DMS 273 (cell line): ENCODE results near the gene APOBEC2.

Experiments used
- DNase-seq: peaks from one replicate; lab custom pipeline; 2025; ENCODE audit not compliant: unreplicated experiment; lab: John Stamatoyannopoulos, UW

The APOBEC2 gene

DNA sequence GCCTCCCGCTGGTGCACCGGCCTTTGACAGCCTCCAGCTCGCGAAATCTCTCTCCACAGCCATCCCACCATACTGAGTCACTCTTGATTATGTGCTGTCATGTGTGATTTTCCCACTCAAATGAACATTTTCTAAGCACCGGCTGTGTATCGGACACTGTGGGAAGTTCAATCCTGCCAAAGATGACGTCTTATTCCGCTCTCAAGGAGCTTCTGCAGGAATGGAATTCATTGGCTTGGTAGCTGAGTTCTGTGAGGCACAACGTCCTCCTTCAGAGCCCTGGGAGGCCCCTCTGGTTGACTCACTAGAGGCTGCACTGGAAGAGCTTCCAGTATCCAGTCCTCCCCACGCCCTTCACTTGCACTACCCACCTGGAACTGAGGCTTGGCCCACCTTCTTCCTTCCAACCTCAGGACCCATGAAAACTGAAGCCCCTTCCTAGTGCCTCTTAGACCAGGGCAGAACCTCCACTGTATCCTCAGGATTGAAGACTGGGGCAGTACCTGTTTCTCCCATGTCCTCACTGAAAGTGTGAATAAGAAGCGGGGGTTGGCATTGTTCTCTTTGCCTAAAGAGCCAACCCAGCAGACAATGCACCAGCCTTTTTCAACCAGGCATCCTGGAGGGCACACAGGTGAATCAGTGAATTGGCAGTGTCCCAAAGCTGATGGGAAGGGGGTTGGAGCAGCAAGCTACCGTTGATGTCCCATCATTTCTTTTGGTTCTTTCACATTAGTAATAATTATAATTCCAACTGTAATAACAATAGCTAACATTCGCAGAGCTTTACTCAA lies 15.7 kb upstream of the APOBEC2 start:
- DNase-seq = no peak

DNA sequence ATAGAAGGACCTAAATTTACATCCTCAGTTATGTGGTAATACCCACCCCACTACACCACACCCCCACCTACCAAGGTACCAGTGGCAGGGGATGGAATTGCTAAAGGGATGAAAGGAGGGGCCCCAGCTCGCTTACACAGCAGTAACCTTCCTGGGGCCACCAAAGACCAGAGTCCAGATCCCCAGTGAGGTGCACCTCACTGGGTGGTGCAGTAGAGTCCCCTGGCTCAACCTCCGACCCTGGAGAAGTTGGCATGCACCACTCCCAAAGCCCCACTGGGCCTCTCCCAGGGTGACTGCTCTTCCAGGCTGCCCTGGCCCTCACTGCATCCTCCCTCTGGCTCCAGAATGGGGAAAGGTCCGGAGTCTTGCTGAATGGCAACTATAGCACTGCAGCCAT lies 14.8 kb upstream of the APOBEC2 start:
- DNase-seq = no peak

DNA sequence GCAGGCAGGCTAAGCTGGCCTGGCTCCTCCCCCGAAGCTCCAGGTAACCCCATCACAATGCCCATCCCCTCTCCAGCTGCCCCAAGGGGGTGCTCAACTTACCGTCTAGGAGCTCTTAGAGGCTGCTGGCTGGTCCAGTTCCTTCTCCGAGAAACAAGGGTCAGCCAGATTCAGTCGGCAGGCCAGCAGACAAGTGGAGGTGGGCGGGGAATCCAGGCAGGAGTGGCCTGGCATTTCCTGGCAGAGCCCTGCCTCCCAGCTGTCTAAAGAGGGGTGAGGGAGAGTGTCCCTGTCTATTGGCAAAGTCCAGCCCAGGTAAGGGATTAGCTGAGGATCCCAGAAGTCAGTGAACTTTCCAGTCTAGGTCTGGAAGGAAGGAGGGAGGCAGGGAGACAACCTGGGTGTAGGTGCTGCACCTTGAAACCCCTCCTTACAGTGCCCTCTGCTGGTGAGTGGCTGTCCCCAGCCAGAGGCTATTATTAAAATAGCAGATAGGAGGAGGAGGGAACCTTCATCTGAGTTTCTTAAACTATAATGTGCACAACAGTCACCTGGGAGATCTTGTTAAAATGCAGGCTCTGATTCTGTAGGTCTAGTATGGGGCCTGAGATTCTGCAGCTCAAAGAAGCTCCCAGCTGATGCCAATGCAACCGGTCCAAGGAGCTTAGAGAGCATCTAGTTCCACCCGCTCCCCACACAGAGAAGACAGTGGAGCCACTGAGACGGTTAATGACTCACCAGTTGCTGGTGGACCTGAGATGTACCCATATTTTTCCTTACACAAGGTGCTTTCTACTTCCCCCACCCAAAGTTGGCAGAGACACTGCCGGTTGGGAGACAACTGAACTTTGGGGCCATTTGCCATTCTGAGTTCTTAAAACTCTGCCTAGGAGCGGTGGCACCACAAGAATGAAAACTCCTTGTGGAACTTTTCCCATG lies 13.7 kb upstream of the APOBEC2 start, which contains the start of gene UNC5CL:
TSS of gene UNC5CL (minus strand) at position 162 of the 939 bp plus-strand sequence. CDS start 4,147 bp downstream, outside the sequence.
- DNase-seq = peak; percentile 61

DNA sequence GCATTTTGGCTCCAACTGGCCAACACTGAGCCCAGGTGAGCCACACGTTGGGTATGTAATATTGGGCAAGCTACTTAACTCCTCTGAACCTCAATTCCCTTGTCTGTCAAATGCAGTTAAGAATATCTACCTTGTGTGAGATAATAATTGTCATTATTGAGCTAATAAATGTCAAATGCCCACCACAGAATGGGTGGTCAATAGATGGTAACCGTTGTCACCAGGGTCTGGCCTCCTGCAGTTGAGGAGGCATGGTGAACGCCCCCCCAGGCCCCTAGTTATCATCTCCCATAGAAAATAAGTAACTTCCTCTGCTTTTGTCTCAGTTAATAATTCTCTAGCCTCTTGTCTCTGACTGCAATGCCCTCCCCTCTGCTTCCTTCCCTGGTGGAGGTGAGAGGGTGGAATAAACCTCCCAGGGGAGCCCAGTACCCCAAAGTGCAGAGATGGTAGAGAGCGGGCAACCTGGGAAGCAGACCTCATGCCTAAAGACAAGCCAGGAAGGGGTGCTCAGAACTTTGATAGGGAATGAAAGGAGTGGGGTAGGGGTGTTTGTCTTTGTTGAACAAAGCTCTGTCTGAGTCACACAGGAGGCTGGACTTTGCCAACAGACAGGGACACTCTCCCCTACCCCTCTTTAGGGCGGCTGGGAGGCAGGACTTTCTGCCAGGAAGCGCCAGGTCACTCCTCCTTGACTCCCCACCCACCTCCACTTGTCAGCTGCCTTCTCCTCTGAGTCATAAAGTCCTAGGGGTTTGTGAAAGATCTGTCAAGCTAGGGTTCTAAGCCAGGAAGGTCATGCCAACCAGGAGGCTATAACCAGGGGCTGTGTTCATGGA lies 12.7 kb upstream of the APOBEC2 start:
- no peak for DNase-seq

DNA sequence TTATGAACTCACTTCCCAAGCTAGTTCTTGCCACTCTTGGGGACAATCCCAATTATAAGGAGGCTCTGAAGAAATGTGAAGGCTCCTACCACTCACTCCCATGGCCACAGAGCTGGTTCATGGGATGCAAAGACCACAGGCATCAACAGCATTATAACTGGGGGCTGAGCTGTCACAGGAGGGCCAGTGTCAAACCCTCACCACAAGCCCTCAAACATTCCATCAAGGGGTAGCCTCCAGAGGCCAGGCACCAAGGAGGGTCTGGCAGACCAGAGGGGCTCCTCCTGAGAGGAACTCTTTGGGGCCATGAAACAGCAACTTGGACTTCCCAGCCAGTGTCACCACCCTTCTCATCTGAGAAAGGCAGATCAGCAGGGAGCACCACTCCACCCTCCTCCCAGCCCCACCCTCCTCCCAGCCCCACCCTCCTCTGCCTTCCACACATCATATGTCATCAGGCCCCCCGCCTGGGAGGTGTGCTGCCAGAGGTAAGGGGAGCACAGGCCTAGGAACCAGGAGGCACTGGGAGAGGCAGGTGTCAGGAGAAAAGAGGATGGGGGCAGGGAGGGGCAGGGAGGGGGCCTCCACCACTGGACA lies 12.0 kb upstream of the APOBEC2 start:
- DNase-seq = no peak

DNA sequence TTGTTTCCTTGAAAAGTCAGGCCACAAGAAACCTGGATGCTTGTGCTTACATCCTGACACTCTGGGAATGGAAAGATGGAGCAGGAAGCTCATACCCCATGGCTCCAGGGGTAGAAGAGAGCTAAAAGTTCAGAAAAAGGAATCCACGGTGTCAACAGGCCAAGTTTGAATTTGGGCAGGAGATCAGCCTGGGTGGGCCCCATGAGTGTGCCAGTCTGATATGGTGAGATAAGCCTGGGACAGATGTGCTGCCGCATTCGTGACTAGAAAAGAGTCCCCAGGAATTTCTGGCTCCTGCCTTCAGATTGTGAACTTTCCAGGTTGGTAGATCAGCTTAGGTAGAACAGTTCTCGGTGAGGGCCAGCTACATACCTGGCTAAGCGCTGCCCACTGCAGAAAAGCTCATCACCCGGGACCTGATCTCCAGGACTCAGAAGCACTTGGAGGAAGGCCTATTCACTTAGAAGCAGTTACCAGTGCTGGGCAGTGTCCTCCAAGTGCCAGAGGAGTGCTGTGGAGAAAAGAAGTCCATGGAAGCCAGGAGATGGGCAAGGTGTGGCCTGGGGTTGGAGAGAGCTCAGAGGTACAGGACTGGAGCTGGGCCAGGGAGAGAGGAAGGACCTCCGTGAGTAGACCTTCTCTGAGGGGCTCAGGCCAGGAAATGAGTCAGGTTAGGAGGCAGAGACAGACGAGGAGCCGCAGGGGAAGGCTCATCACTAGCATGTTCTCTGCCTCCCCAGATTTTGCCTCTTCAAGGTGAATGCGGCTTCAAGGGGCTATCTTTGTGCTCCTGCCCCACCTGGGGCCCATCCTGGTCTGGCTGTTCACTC lies 10.6 kb upstream of the APOBEC2 start, which contains the start of gene TSPO2:
TSS of gene TSPO2 (plus strand) at position 242 of the 830 bp plus-strand sequence. CDS start at position 761, 519 bp downstream.
- DNase-seq = no peak

DNA sequence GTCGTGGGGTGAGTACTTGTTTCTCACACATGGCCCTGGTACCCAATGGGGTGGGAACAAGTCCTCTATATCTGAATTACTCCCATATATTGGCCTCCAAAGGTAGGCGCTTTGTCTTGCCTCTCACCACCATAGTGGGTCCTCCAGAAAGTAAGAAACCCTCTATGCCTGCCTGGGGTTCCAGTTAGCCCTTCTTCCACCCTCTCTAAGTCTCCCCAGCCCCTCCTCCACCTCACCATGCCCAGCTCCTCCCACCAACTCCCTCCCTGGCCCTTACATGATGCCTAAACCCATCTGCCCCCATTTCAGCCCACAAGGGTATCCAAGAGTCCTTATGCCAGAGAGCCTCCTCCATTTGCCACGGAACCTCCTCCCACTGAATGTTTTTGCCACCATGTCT lies 9.9 kb upstream of the APOBEC2 start:
- DNase-seq = no peak

DNA sequence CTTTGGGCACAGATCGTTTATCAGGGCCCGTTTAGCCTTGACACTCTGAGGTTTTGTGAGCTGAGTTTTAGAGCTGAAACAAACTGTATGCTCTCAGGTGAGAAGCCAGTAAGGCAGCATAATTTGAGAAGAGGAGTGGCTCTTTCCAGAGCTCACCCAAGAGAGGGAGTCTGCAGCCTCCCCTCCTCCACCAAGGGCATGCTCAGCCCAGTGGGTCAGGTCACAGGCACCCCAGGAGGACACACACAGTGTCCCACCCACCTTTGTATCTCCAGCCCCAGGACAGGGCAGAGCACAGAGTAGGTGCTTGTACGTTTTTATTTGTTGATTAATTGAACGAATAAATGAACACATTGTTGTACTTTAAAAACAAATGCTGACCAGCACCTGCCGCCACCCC lies 7.3 kb upstream of the APOBEC2 start:
- DNase-seq = no peak

DNA sequence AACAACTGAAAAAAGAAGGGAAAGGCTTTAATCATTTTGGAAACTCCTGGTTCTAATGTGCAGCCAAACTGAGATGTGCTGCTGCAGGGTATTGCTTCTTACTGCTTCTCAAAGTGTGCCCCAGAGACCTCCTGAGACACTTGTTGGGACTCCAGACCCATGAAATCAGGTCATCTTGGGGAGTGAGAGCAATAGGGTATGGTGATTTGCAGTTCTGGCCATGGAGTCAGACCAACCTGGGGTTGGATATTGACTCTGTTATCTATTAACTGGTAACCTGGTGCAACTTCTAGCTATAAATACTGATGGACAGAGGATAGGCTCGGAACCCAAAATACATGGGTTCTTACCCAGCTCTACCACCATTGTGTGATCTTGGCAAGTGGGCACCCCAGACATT lies 6.9 kb upstream of the APOBEC2 start:
- no peak for DNase-seq

DNA sequence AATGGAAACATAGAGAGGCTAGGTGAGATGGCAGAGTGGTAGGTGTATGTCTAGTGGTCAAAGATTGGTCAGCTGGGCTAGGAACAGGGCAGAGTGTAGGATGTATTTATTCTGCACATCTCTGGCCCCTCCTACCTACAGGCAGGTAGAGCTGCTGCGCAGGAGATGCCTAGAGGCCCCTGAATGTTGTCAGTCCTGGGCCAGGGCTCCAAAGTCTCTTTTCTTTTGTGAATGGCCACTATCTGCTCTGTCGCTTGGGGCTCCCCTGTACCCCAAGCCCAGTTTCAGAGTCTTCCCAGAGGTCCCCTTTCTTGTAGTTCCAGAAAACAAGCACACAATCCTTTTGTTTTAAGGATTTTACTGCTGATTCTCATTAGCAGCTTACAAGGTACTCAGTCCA lies 5.7 kb upstream of the APOBEC2 start:
- no peak for DNase-seq

DNA sequence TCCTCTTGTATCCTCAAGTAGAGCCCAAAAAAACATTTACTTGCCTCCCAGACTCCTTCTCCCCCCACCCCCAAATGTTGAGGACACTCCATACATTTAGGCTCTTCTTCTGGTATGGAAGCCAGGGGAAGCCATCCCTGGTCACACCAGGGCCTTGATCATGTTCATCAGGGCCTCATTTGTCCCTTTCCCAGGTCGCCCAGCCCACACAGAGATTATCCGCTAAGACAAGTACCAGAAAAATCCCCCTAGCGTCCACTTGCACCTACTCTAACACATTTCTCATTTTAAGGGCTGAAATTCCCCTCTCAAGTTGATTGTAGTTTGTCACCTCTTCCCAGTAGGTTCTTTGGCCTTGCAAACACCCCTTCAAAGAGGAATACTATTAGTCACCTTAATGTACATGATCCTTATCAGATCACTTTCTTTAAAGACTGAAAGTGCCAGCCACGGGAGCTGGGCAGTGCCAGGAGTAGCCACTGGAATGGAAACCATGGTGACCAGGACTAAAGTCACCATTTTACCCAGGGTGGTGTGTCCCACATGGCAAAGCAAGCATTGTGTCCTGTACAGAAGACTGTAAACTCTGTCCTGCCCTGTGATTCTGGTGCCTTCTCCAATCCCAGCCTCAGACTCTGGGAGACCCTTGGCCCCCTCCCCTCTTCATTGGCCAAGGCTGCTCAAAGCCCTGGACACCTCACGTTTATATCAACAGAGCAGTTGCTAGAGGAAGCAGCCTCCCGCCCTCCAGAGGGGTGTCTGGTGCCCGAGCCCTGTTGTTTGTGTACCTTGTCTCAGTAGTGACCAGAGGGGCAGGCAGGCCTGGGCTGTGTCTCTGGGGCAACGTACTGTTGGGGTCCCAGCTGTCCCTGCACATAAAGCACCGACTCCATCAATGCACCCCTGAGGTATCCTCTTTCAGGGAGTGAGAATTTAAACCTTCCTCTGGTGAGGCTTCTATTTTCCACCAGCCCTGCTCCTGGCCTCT lies 5.0 kb upstream of the APOBEC2 start:
- no peak for DNase-seq

DNA sequence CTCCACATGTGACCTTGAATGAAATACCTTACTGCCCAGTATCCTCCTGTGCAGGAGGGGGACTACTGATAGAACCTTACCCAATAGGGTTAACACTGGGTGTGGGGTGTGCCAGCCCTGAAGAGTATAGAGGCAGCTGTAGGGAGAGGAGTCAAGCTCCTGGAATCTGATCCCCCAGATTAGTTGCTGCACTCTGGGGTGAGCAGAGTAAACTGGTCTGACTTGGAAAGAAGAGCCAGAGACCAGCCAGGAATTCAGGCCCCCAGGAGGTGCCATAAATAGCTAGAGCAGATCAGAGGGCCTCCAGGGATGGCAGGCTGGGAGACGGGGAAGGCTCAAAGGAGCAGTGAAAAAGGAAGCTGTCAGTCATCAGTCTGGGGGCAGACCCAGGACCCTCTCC lies 3.5 kb upstream of the APOBEC2 start:
- no peak for DNase-seq

DNA sequence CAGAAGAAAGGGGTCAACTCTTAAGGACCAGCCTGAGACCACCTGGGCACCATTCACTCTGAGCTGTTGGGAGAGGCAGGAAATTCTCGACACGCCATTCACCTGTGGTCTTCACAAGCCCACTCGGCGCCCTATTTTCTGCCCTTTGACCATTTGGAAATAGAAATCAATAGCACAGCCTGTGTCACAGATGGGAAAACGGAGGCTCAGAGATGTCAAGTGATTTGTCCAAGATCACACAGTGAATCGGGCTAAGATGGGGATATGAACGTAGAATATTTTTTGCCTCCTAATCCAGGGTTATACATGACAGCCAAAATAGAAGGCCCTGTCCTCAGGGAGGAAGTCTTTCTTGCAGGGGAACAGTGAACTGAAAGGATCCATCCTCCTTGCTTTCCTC lies 3.0 kb upstream of the APOBEC2 start:
- DNase-seq = no peak

DNA sequence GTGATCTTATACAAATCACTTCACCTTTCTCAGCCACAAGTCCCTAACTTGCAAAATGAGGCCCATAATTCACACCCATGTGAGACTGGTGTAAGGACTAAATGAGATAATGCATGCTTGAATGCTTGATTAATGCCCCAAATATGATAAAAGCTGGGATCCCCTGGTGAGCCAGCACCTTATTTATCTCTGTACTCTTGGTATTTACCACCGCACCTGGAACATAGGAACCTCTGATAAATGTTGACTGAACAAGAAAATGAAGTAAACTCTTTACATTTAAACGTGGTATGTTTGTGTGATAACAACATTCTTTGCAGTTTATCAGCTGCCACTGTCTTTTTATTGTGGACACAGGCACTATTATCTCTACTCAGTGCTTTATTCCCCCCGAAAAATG lies 2.5 kb upstream of the APOBEC2 start:
- no peak for DNase-seq

DNA sequence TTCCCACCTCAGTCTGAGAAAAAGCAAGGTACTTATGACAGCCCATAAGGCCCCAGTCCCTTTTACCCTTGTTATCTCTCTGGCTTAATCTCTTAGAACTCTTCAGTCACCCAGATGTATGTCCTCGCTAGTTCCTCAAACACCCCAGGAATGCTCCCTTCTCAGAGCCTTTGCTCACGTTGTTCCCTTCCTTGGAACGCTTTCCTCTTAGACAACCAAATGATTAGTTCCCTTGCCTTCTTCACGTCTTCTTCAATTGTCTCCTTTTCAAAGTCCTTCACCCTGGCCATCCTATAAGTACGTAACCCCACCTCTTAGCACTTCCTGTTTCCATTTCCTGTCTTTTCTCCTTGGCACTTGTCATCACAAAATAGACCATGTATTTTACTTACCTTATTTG lies 1.1 kb upstream of the APOBEC2 start:
- DNase-seq = no peak

DNA sequence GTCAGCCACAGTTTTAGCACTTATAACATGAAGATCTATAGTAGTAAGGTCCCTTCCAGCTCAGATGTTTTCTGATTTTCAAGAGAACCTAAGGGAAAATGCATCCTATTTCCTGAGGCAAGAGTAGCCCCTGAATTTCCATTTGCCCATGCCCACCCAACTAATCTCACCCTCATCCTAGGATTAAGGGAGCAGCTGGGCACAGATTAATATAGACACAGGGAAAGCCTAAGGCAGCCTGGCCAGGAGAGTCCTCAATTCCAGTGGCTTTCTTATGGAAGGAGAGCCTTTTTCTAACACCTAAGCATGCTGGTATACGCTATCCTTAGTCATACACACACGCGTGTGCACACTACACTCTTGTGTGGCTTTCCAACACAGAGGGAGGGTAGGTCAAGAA lies 1.5 kb downstream of the APOBEC2 start:
- peak; percentile 36 for DNase-seq

DNA sequence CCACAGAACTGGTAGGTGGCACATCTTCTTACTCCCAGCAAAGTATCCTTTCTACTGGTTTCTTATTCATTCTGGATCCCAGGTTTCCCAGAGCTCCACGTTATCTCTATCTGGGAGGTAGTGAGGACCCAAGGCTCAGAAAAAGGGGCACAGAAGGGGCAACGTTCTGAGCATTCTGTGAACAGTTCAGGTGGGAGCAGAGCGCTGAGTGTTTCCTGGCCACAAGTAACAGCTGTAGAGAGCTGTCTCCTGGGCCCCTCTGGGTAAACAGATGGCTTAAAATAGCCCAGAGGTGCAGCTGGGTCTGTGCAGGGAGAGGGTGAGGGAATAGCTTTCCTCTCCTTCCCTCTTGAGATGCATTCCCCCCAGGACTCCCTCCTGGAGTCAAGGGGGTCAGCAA lies 2.1 kb downstream of the APOBEC2 start:
- peak; percentile 74 for DNase-seq

DNA sequence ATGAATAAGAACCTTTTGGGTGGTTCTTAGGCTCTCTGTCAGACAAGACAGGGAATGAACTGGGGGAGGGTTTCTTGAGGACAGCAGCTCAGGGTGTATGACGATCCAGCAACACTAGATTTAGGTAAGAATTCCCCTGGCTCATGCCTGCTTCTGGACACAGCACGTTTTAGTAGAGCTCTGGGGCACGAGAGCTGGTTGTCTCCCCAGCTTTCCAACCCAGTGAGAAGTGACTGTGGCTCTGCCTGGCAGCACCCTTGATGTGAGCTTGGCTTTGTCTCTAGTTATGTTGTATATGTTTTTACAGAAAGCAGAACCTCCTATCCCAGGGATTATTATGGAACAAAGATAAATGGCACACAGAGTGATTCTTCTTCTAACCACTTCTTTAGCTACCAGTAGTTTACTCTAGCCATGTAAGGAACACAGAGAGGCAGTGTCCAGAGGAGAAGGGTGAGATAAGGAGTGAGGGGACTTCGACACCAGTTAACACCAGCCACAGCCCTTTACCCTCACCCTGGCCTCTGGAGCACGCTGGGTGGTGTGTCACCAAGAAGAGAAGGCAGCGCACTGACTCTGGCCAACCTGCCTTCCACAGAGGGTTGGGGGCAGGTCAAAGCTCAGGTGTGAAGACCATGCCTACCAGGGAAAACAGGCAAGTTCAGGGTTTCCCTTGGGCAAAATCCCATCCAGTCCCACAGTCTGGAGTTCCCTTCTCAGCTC lies 3.9 kb downstream of the APOBEC2 start:
- no peak for DNase-seq
